LoVo (cell line): ENCODE measurements around the gene ADNP2.

Source experiments
- DNase-seq: peaks from one replicate; pipeline ENCODE4 v3.0.0-alpha.2; 2016; ENCODE audit warnings: low spot score

The ADNP2 gene

GRCh38 chr18:80107426-80107825 is 1.6 kb upstream of the ADNP2 start:
- no peak for DNase-seq

- DNase-seq, result no peak
Measured at GRCh38 chr18:80108121-80108536, 933 bp upstream of the ADNP2 start.

- peak; percentile 14 for DNase-seq
Measured at GRCh38 chr18:80109676-80110078, 615 bp downstream of the ADNP2 start.

- no peak for DNase-seq
Measured at GRCh38 chr18:80112624-80113248, 3.7 kb downstream of the ADNP2 start.

GRCh38 chr18:80115035-80115434 is 6.0 kb downstream of the ADNP2 start:
- DNase-seq, result no peak

- DNase-seq, result no peak
Measured at GRCh38 chr18:80119111-80119510, 10.0 kb downstream of the ADNP2 start.

- DNase-seq, result no peak
Measured at GRCh38 chr18:80120932-80121331, 11.9 kb downstream of the ADNP2 start.

GRCh38 chr18:80124131-80124530 is 15.1 kb downstream of the ADNP2 start:
- DNase-seq, result no peak

GRCh38 chr18:80126797-80127196 is 17.7 kb downstream of the ADNP2 start:
- no peak for DNase-seq

GRCh38 chr18:80127635-80128034 is 18.6 kb downstream of the ADNP2 start:
- DNase-seq, result no peak

GRCh38 chr18:80129672-80130367 is 20.8 kb downstream of the ADNP2 start:
- DNase-seq, result no peak

- DNase-seq, result no peak
Measured at GRCh38 chr18:80130555-80130954, 21.5 kb downstream of the ADNP2 start.

- DNase-seq, result no peak
Measured at GRCh38 chr18:80132180-80132812, 23.2 kb downstream of the ADNP2 start.

GRCh38 chr18:80133124-80133523 is 24.1 kb downstream of the ADNP2 start:
- no peak for DNase-seq

GRCh38 chr18:80135136-80135535 is 26.1 kb downstream of the ADNP2 start:
- DNase-seq, result no peak

- no peak for DNase-seq
Measured at GRCh38 chr18:80136679-80137078, 27.6 kb downstream of the ADNP2 start.

- DNase-seq, result no peak
Measured at GRCh38 chr18:80137137-80137536, 28.1 kb downstream of the ADNP2 start.

- no peak for DNase-seq
Measured at GRCh38 chr18:80137976-80138375, 28.9 kb downstream of the ADNP2 start.

- DNase-seq, result no peak
Measured at GRCh38 chr18:80140455-80140985, 31.5 kb downstream of the ADNP2 start.

- no peak for DNase-seq
Measured at GRCh38 chr18:80143881-80144280, 34.8 kb downstream of the ADNP2 start.

GRCh38 chr18:80145196-80145804 is 36.2 kb downstream of the ADNP2 start:
- no peak for DNase-seq

- no peak for DNase-seq
Measured at GRCh38 chr18:80147037-80147417, 38.0 kb downstream of the ADNP2 start.
